Fibroblast of lung (primary cell): ENCODE data around the gene FREM2. TPM values are rescaled to one million over a fixed set of nuclear protein-coding genes. Genes with fewer than 3 reads are reported as not detected.

Experiments
- DNase-seq, 2 donors: peaks; one replicate each; pipeline versions ENCODE4 v3.0.0 to v3.0.0-alpha.2; 2010; ENCODE audit warnings: low read depth in 2 of 2
- H2AFZ ChIP-seq: 2 replicates; pipeline ENCODE4 v1.5.1; 2012; ENCODE audit warnings: low read length, control low read depth, inconsistent platforms
- H3K27ac ChIP-seq: 2 replicates; pipeline ENCODE4 v1.5.1; 2011; ENCODE audit warnings: low read length, control low read depth; ENCODE audit not compliant: insufficient read depth
- H3K27me3 ChIP-seq: 2 replicates; pipeline ENCODE4 v1.5.1; 2011; ENCODE audit warnings: mild to moderate bottlenecking, low read length; ENCODE audit not compliant: control insufficient read depth, insufficient read depth
- H3K36me3 ChIP-seq: 2 replicates; pipeline ENCODE4 v1.5.1; 2011; ENCODE audit warnings: low read length; ENCODE audit not compliant: control insufficient read depth, insufficient read depth
- H3K4me1 ChIP-seq: 2 replicates; pipeline ENCODE4 v1.5.1; 2011; ENCODE audit warnings: low read length; ENCODE audit not compliant: control insufficient read depth, insufficient read depth; ENCODE audit errors: extremely low read depth
- H3K4me2 ChIP-seq: 2 replicates; pipeline ENCODE4 v1.5.1; 2011; ENCODE audit warnings: low read length, control low read depth; ENCODE audit not compliant: insufficient read depth; ENCODE audit errors: extremely low read depth
- H3K4me3 ChIP-seq, 4 experiments: fragments of 200-600 bp in 1 of 4; sonication (generic) in 1 of 4; replicated peaks in 1 of 4; 2 replicates each; pipeline ENCODE4 v1.5.1; 2011 to 2016; ENCODE audit warnings: low read length in 4 of 4, low read depth in 3 of 4, mild to moderate bottlenecking in 3 of 4, control low read depth in 2 of 4, inconsistent platforms in 1 of 4, mixed read lengths in 1 of 4; ENCODE audit not compliant: insufficient read depth in 1 of 4; ENCODE audit errors: control extremely low read depth in 1 of 4
- H3K79me2 ChIP-seq: 2 replicates; pipeline ENCODE4 v1.5.1; 2012; ENCODE audit warnings: mild to moderate bottlenecking, low read length, inconsistent platforms; ENCODE audit not compliant: control insufficient read depth, insufficient read depth
- H3K9ac ChIP-seq: 2 replicates; pipeline ENCODE4 v1.5.1; 2011; ENCODE audit warnings: mild to moderate bottlenecking, low read length, control low read depth; ENCODE audit not compliant: insufficient read depth
- H3K9me3 ChIP-seq: 2 replicates; pipeline ENCODE4 v1.5.1; 2012; ENCODE audit warnings: low read depth, low read length; ENCODE audit not compliant: control insufficient read depth, insufficient read depth
- H4K20me1 ChIP-seq: 2 replicates; pipeline ENCODE4 v1.5.1; 2011; ENCODE audit warnings: low read length; ENCODE audit not compliant: control insufficient read depth, insufficient read depth; ENCODE audit errors: extremely low read depth
- EZH2 ChIP-seq: IDR thresholded peaks from 2 replicates; pipeline ENCODE4 v1.5.1; 2012; ENCODE audit warnings: low read length, control low read depth, mild to moderate bottlenecking; ENCODE audit errors: missing control alignments
- polyA plus RNA-seq, 2 donors: library from polyadenylated mRNA; depleted of rRNA in 1 of 2; stranded (reverse) in 1 of 2; unstranded in 1 of 2; fragments of >200 nt; gene quantifications; 2 replicates each; pipeline ENCODE4 v1.2.1, GENCODE V29; 2011 to 2012; ENCODE audit warnings: missing spikeins in 1 of 2
- total RNA-seq: library from RNA; depleted of rRNA; stranded (reverse); fragments of >200 nt; gene quantifications from 2 replicates; pipeline ENCODE4 v1.2.1, GENCODE V29; 2014
- TF ChIP-seq, protein P1 (sequence below), 2 donors: IDR thresholded peaks in 1 of 2; conservative IDR thresholded peaks in 1 of 2; 1 replicate in 1 of 2; 2 replicates in 1 of 2; pipeline ENCODE4 v1.5.1; 2011 to 2012; ENCODE audit warnings: low read length in 2 of 2, control low read depth in 1 of 2, inconsistent platforms in 1 of 2, low read depth in 1 of 2, mild to moderate bottlenecking in 1 of 2

Gene FREM2
- total and polyA plus RNA-seq, 2 donors (not counting 1 experiment from before 2014, with no cell fraction given), result under 0.01 TPM

DNA sequence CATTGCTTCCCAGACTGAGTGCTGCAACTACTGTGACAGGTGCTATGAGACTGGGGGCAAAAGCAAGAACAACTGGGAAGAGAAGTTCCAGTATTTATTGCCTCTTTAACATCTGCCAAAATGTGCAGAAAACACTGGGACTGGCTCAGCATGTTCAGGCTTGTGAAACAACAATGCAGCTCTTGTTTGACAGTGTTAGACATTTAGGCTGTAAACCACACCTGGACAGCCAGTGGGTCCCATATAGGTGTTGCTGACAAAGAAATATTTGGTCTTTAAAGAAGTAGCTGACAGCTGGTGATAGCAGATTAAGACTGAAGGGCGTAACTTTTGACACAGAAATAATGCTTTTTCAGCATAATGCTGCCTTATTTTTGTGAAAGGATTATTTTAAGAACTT lies 215.7 kb downstream of the FREM2 start:
- no peaks in the 10 kb centered on the region for H3K9me3 ChIP-seq
- no peaks in the 10 kb centered on the region for H3K79me2 ChIP-seq
- H3K36me3 ChIP-seq, result no peaks in the 10 kb centered on the region
- H3K4me1 ChIP-seq, result no peaks in the 10 kb centered on the region
- H3K27ac ChIP-seq, result no peak overlapping the region
- no peak for DNase-seq
- no peaks in the 10 kb centered on the region for H3K27me3 ChIP-seq
- no peak overlapping the region for H3K4me3 ChIP-seq
- H3K4me2 ChIP-seq, result no peak overlapping the region
- H4K20me1 ChIP-seq, result no peaks in the 10 kb centered on the region
- no peak for TF ChIP-seq EZH2
- TF ChIP-seq, protein P1, sequence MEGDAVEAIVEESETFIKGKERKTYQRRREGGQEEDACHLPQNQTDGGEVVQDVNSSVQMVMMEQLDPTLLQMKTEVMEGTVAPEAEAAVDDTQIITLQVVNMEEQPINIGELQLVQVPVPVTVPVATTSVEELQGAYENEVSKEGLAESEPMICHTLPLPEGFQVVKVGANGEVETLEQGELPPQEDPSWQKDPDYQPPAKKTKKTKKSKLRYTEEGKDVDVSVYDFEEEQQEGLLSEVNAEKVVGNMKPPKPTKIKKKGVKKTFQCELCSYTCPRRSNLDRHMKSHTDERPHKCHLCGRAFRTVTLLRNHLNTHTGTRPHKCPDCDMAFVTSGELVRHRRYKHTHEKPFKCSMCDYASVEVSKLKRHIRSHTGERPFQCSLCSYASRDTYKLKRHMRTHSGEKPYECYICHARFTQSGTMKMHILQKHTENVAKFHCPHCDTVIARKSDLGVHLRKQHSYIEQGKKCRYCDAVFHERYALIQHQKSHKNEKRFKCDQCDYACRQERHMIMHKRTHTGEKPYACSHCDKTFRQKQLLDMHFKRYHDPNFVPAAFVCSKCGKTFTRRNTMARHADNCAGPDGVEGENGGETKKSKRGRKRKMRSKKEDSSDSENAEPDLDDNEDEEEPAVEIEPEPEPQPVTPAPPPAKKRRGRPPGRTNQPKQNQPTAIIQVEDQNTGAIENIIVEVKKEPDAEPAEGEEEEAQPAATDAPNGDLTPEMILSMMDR (conservative IDR thresholded peaks at IDR 0.05 in 1 of 2, IDR thresholded peaks at IDR 0.05 in 1 of 2; ENCODE audit: low read depth in 1 of 2, low read length in 2 of 2), result no peak
- H3K9ac ChIP-seq, result no peak overlapping the region
- no peak overlapping the region for H2AFZ ChIP-seq

DNA sequence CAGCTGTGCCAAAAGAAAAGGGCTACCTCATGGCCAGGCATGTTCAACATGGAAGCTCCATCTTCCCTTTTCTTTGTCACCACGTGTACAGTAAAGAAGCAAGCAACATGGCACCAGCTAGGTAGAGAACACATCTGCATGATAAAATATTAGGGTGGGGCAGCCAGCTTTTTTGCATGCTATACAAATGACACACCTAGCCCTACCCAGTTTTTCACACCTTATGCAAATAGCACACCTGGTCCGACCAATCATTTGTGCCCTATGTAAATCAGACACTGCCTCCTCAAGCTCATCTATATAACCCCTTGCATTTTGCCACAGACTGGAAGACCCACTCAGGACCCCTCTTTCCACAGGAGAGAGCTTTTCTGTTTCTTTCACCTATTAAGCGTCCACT lies 218.2 kb downstream of the FREM2 start:
- Histone ChIP-seq H3K27ac (no peak overlapping the region), H3K27me3 (no peaks in the 10 kb centered on the region), H3K4me2 (no peak overlapping the region), H3K79me2 (no peaks in the 10 kb centered on the region), H3K4me1 (no peaks in the 10 kb centered on the region), H4K20me1 (no peaks in the 10 kb centered on the region), H3K9ac (no peak overlapping the region), H2AFZ (no peak overlapping the region), H3K36me3 (no peaks in the 10 kb centered on the region), H3K4me3 (no peak overlapping the region), H3K9me3 (no peaks in the 10 kb centered on the region)
- TF ChIP-seq, protein P1 (conservative IDR thresholded peaks at IDR 0.05 in 1 of 2, IDR thresholded peaks at IDR 0.05 in 1 of 2; ENCODE audit: low read depth in 1 of 2, low read length in 2 of 2), result no peak
- no peak for TF ChIP-seq EZH2
- DNase-seq, result no peak

DNA sequence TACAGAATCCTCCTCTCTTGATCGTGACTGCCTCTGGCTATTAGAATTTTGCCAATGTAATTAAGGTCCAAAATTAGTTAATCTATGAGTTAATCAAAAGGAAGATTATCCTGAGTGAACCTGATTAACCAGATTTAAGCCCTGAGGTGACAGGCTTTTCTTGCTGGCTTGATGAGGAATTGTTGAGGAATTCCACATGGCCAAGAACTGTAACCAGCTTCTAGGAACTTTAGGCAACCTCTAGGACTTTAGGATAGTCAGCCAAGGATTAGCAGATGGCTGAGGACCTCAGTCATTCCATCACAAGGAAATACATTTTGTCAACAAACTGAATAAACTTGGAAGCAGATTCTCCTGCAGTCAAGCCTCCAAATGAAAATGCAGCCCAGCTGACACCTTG lies 219.0 kb downstream of the FREM2 start:
- H3K36me3 ChIP-seq, result no peaks in the 10 kb centered on the region
- no peaks in the 10 kb centered on the region for H3K27me3 ChIP-seq
- H3K4me3 ChIP-seq, result no peak overlapping the region
- H3K79me2 ChIP-seq, result no peaks in the 10 kb centered on the region
- no peak for TF ChIP-seq EZH2
- TF ChIP-seq, protein P1 (conservative IDR thresholded peaks at IDR 0.05 in 1 of 2, IDR thresholded peaks at IDR 0.05 in 1 of 2; ENCODE audit: low read depth in 1 of 2, low read length in 2 of 2), result no peak
- no peak for DNase-seq
- H3K4me2 ChIP-seq, result no peak overlapping the region
- no peak overlapping the region for H2AFZ ChIP-seq
- H3K27ac ChIP-seq, result no peak overlapping the region
- H3K4me1 ChIP-seq, result no peaks in the 10 kb centered on the region
- H3K9me3 ChIP-seq, result no peaks in the 10 kb centered on the region
- no peak overlapping the region for H3K9ac ChIP-seq
- H4K20me1 ChIP-seq, result no peaks in the 10 kb centered on the region
